Activated naive CD4-positive, alpha-beta T cell treated with anti-CD3 and anti-CD28 coated beads, Interleukin-2, amount 50 U/mL, for 24 hours (primary cell): ENCODE measurements around the gene AHNAK2.
A peak's percentile ranks its signal among the peaks of the same experiment; 100 is the strongest.

Experiments used
- H3K27ac Mint-ChIP-seq: one replicate; pipeline ENCODE4 v1.8.0; 2021; ENCODE audit warnings: mild to moderate bottlenecking, mixed read lengths
- H3K27me3 Mint-ChIP-seq: one replicate; pipeline ENCODE4 v1.8.0; 2021; ENCODE audit warnings: mixed read lengths
- H3K36me3 Mint-ChIP-seq: one replicate; pipeline ENCODE4 v1.8.0; 2021; ENCODE audit warnings: mixed read lengths
- H3K4me1 Mint-ChIP-seq: one replicate; pipeline ENCODE4 v1.8.0; 2021; ENCODE audit warnings: mixed read lengths
- H3K4me3 Mint-ChIP-seq: one replicate; pipeline ENCODE4 v1.8.0; 2021; ENCODE audit warnings: mild to moderate bottlenecking, mixed read lengths
- H3K9me3 Mint-ChIP-seq: one replicate; pipeline ENCODE4 v1.8.0; 2021; ENCODE audit warnings: mixed read lengths

The AHNAK2 gene

GRCh38 chr14:105015242-105015641 lies 37.1 kb upstream of the AHNAK2 start:
- peaks cover 66% of the 10 kb centered on the region for H3K4me1 Mint-ChIP-seq
- H3K36me3 Mint-ChIP-seq, result peaks cover 2% of the 10 kb centered on the region
- H3K27ac Mint-ChIP-seq, result peak overlapping the region; percentile 27

GRCh38 chr14:105014631-105015030 lies 36.5 kb upstream of the AHNAK2 start:
- Mint-ChIP-seq H3K4me1 (peaks cover 61% of the 10 kb centered on the region), H3K27me3 (no peaks in the 10 kb centered on the region), H3K27ac (peak overlapping the region; percentile 8), H3K36me3 (peaks cover 2% of the 10 kb centered on the region), H3K9me3 (no peaks in the 10 kb centered on the region), H3K4me3 (no peak overlapping the region)

More at GRCh38 chr14:105015242-105015641, 37.1 kb upstream of the AHNAK2 start:
- Mint-ChIP-seq H3K4me3 (no peak overlapping the region), H3K27me3 (no peaks in the 10 kb centered on the region), H3K9me3 (no peaks in the 10 kb centered on the region)

DNA sequence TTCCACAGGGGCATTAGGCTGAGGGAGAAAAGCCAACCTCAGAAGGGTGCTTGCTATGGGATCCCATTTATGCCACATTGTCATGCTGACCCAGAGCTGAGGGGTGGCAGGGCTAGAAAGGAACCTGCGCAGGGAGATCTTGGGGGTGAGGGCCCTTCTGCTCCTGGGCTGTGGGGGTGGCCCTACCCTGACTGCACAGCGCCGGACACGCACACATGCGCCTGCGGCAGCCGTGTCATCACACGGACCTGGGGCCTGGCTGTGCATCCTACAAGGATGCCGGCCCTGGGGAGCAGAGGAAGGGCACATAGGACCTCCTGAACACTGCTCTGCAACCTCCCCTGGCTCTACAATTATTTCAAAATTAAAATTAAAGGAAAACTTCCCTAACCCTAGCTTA lies 35.9 kb upstream of the AHNAK2 start:
- Mint-ChIP-seq H3K4me3 (no peak overlapping the region), H3K9me3 (no peaks in the 10 kb centered on the region), H3K36me3 (peaks cover 2% of the 10 kb centered on the region), H3K27ac (peak overlapping the region; percentile 8), H3K4me1 (peaks cover 55% of the 10 kb centered on the region), H3K27me3 (no peaks in the 10 kb centered on the region)

DNA sequence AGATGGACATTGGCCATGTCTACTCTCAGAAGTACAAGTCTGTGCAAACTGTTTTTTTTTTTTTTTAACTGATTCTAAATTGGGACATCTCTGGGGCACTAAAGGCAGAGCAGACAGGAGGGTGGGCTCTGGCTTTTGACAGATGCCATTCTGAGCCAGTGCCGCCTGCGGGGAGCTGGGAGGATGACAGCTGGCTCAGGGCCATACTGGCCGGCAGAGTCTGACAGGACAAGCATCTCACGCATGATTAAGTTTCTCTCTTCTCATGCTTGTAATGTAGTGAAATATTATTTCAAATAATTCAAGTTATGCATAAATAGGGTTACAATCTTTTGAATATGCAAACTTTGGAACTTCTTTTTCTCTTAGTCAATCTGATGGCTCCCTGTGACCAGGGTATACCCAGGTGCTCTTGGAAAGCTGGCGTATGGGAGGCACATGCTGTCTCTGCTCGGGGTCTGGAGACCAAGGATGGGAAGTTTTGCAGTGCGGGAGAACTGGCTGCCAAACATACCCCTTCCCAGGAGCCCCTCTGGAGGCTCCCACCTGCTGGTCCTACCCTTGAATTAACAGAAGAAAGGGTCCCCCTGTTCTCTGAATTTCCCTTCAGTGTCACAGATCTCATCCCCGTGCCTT lies 35.1 kb upstream of the AHNAK2 start:
- peaks cover 2% of the 10 kb centered on the region for H3K36me3 Mint-ChIP-seq
- peaks cover 50% of the 10 kb centered on the region for H3K4me1 Mint-ChIP-seq
- no peak overlapping the region for H3K4me3 Mint-ChIP-seq
- H3K27ac Mint-ChIP-seq, result no peak overlapping the region
- H3K9me3 Mint-ChIP-seq, result no peaks in the 10 kb centered on the region
- H3K27me3 Mint-ChIP-seq, result no peaks in the 10 kb centered on the region

DNA sequence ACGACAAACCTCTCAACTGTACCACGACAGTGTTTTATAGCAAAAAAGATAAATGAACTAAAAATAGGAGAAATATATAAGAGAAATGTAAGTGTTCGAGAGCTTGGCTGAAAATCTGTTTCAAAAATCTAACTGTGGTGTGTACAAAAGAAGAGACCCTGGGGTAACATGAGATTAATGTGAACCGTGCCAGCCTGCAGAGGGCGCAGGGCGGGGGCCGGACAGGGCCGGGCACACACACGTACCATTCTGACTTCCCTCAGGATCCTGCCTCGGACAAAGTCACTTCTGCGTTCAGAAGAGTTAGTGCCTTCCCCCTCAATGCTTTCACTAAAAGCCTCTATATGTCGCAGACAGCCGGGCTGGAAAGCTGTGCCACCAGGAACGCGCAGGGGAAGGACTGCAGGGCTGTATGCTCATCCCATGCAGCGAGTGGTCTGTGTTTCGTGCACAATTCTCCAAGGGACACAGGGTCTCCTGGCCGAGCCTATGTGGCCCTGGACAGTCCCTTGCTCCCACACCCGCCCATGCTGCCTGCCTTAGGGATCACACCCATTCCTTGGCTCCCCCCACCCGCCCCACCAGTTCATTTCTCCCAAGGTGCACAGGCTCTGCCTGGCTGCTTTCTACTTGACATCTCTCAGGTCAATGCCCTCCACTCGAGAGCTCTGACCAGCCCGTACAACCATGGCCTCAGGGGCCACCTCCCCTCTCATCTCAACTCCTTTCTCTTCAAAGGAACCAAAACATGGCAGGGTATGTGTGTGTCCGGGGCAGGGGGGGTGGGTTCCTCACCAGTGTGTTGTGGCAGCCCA lies 34.2 kb upstream of the AHNAK2 start:
- no peak overlapping the region for H3K4me3 Mint-ChIP-seq
- H3K27me3 Mint-ChIP-seq, result no peaks in the 10 kb centered on the region
- H3K9me3 Mint-ChIP-seq, result no peaks in the 10 kb centered on the region
- H3K27ac Mint-ChIP-seq, result no peak overlapping the region
- peaks cover 2% of the 10 kb centered on the region for H3K36me3 Mint-ChIP-seq
- H3K4me1 Mint-ChIP-seq, result peaks cover 42% of the 10 kb centered on the region

DNA sequence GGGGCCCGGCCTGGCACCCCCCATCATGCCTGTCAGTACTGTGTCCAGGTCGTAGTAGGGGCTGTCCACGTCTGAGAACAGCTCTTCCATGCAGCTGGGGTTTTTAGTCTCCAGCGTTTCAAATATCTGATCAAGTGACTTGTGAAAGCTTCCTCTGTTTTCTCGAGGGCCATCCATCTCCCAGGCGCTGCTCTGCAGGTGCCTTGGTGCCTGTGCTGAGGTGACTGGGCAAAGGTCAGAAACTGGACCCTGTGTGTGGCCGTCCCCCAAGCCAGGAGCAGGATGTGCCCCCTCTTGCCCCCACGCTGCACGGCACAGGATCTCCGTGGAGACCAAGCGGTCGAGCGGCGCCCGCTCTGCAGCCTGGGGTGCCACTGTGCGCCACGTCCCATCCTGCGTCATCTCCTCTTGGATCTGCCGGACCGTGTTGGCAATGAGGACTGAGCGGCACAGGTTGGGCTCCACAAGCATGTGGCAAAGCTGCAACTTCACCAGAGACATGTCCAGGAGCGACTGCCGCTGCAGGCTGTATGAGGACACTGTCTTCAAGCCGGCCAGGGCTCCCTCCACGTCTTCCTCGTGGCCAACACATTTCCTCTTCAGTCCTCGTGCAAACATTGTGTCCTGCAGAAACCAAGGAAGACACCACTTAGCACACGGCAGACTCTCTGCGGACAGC lies 33.3 kb upstream of the AHNAK2 start:
- no peaks in the 10 kb centered on the region for H3K27me3 Mint-ChIP-seq
- no peak overlapping the region for H3K27ac Mint-ChIP-seq
- peaks cover 33% of the 10 kb centered on the region for H3K4me1 Mint-ChIP-seq
- H3K9me3 Mint-ChIP-seq, result no peaks in the 10 kb centered on the region
- H3K4me3 Mint-ChIP-seq, result no peak overlapping the region
- no peaks in the 10 kb centered on the region for H3K36me3 Mint-ChIP-seq

DNA sequence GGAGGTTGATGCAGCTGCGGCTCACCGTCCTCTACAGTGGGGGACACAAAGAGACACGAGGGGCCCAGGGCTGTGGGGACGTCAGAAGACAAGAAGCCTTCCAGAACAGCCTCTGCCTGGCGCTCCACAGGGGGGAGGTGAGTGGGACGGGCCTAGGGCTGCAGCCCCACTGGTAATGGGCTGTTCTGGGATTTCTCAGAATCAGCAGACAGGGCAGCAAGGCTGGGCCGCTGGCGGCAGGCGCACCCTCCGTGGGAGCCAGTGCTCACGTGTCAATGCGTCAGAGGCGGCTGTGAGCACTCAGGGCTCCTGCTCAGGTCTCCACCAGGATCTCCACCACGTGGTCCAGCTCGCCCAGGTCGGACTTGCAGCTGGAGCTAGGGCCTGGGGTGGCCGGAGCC lies 32.7 kb upstream of the AHNAK2 start:
- Mint-ChIP-seq H3K4me3 (no peak overlapping the region), H3K4me1 (peaks cover 27% of the 10 kb centered on the region), H3K27ac (no peak overlapping the region), H3K27me3 (no peaks in the 10 kb centered on the region), H3K36me3 (no peaks in the 10 kb centered on the region), H3K9me3 (no peaks in the 10 kb centered on the region)

DNA sequence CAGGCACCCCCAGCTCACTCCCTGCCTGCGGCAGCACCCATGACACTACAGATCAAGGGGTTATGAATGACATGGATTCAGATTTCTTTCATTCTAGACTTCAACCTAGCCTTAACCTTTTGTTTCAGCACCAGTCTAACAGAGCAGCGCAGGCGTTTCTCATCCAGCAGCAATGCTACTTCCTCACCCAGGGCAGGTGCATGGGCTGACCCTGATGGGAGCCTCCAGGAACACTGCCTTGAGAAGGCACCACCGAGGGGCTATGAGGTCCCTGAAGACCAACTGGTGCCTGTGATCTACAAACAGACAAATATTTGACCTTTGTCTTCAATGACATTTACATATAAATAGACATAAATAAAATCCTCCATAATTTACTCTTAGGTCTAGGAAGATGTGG lies 31.9 kb upstream of the AHNAK2 start:
- no peaks in the 10 kb centered on the region for H3K9me3 Mint-ChIP-seq
- H3K27ac Mint-ChIP-seq, result no peak overlapping the region
- H3K27me3 Mint-ChIP-seq, result no peaks in the 10 kb centered on the region

GRCh38 chr14:105007593-105008264 lies 29.6 kb upstream of the AHNAK2 start:
- Mint-ChIP-seq H3K27me3 (no peaks in the 10 kb centered on the region), H3K36me3 (no peaks in the 10 kb centered on the region), H3K4me1 (no peaks in the 10 kb centered on the region), H3K4me3 (no peak overlapping the region), H3K9me3 (no peaks in the 10 kb centered on the region), H3K27ac (no peak overlapping the region)

More for the DNA sequence above, 31.9 kb upstream of the AHNAK2 start:
- no peak overlapping the region for H3K4me3 Mint-ChIP-seq
- H3K36me3 Mint-ChIP-seq, result no peaks in the 10 kb centered on the region
- peaks cover 22% of the 10 kb centered on the region for H3K4me1 Mint-ChIP-seq

GRCh38 chr14:105006831-105007592 lies 28.8 kb upstream of the AHNAK2 start:
- no peaks in the 10 kb centered on the region for H3K9me3 Mint-ChIP-seq
- H3K27me3 Mint-ChIP-seq, result no peaks in the 10 kb centered on the region
- H3K4me3 Mint-ChIP-seq, result no peak overlapping the region
- no peak overlapping the region for H3K27ac Mint-ChIP-seq
- H3K4me1 Mint-ChIP-seq, result no peaks in the 10 kb centered on the region
- H3K36me3 Mint-ChIP-seq, result no peaks in the 10 kb centered on the region

GRCh38 chr14:105005929-105006830 lies 28.0 kb upstream of the AHNAK2 start:
- no peak overlapping the region for H3K27ac Mint-ChIP-seq
- no peaks in the 10 kb centered on the region for H3K36me3 Mint-ChIP-seq
- H3K4me3 Mint-ChIP-seq, result no peak overlapping the region
- H3K9me3 Mint-ChIP-seq, result no peaks in the 10 kb centered on the region
- H3K27me3 Mint-ChIP-seq, result no peaks in the 10 kb centered on the region
- no peaks in the 10 kb centered on the region for H3K4me1 Mint-ChIP-seq

DNA sequence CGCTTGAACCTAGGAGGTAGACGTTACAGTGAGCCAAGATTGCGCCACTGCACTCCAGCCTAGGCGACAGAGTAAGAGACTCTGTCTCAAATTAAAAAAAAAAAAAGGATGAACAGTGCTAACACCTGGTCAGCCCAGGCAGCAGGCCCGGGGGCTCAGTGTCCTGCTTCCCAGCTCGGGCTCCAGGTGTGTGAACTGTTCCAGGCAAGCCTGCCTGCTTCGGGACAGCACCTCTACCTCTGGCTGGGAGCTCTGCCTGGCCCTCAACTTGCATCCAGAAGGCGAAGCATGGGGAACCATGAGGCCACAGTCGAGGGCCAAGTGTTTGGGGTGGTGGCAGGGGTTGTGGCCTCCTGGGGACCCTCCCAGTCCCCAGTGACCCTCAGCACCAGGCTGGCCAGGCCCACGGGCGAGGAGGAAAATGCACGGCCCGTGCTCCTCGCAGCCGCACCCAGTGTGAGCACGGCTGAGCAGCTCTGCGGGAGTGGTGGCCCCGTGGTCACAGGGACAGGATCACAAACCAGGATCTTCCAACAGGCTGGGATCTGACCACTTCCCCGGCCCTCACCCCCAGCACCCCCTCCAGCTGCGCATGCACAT lies 27.3 kb upstream of the AHNAK2 start:
- no peaks in the 10 kb centered on the region for H3K27me3 Mint-ChIP-seq
- no peaks in the 10 kb centered on the region for H3K36me3 Mint-ChIP-seq
- no peak overlapping the region for H3K27ac Mint-ChIP-seq
- H3K4me1 Mint-ChIP-seq, result no peaks in the 10 kb centered on the region
- H3K4me3 Mint-ChIP-seq, result no peak overlapping the region
- no peaks in the 10 kb centered on the region for H3K9me3 Mint-ChIP-seq

- H3K27ac Mint-ChIP-seq, result no peak overlapping the region
- no peaks in the 10 kb centered on the region for H3K4me1 Mint-ChIP-seq
- no peaks in the 10 kb centered on the region for H3K36me3 Mint-ChIP-seq
- no peaks in the 10 kb centered on the region for H3K9me3 Mint-ChIP-seq
- no peak overlapping the region for H3K4me3 Mint-ChIP-seq
- H3K27me3 Mint-ChIP-seq, result no peaks in the 10 kb centered on the region
These were observed 21.2 kb upstream of the AHNAK2 start for GRCh38 chr14:104999361-104999760.

- Mint-ChIP-seq H3K27ac (no peak overlapping the region), H3K9me3 (no peaks in the 10 kb centered on the region), H3K36me3 (no peaks in the 10 kb centered on the region), H3K4me3 (no peak overlapping the region), H3K4me1 (no peaks in the 10 kb centered on the region), H3K27me3 (no peaks in the 10 kb centered on the region)
These were observed 20.6 kb upstream of the AHNAK2 start for GRCh38 chr14:104998801-104999200.
